Ishikawa (cell line): Measurements from ENCODE around the gene MYRIP.

Experiments
- CEBPB ChIP-seq: IDR thresholded peaks from 2 replicates; pipeline ENCODE4 v1.6.1; 2012
- CREB1 ChIP-seq: IDR thresholded peaks from 2 replicates; pipeline ENCODE4 v1.6.1; 2012; ENCODE audit warnings: low read depth
- EGR1 ChIP-seq: IDR thresholded peaks from 2 replicates; pipeline ENCODE4 v1.6.1; 2012
- EP300 ChIP-seq: IDR thresholded peaks from 2 replicates; pipeline ENCODE4 v1.6.1; 2012; ENCODE audit warnings: borderline replicate concordance
- FOXM1 ChIP-seq: IDR thresholded peaks from 2 replicates; pipeline ENCODE4 v1.6.1; 2012; ENCODE audit warnings: low read depth, borderline replicate concordance
- NFIC ChIP-seq: IDR thresholded peaks from 2 replicates; pipeline ENCODE4 v1.6.1; 2012
- RAD21 ChIP-seq: IDR thresholded peaks from 2 replicates; pipeline ENCODE4 v1.6.1; 2012; ENCODE audit warnings: low read depth
- REST ChIP-seq: IDR thresholded peaks from 2 replicates; pipeline ENCODE4 v1.6.1; 2012; ENCODE audit warnings: low read depth, mild to moderate bottlenecking
- TAF1 ChIP-seq: IDR thresholded peaks from 2 replicates; pipeline ENCODE4 v1.6.1; 2012; ENCODE audit warnings: low read depth, mild to moderate bottlenecking
- TCF12 ChIP-seq: IDR thresholded peaks from 2 replicates; pipeline ENCODE4 v1.6.1; 2012; ENCODE audit warnings: low read depth
- TEAD4 ChIP-seq: IDR thresholded peaks from 2 replicates; pipeline ENCODE4 v1.6.1; 2012
- YY1 ChIP-seq: IDR thresholded peaks from 2 replicates; pipeline ENCODE4 v1.6.1; 2012; ENCODE audit warnings: low read depth
- ZBTB7A ChIP-seq: IDR thresholded peaks from 2 replicates; pipeline ENCODE4 v1.6.1; 2012; ENCODE audit warnings: low read depth
- TF ChIP-seq, protein P1 (sequence below): IDR thresholded peaks from 2 replicates; pipeline ENCODE4 v1.6.1; 2012
- TF ChIP-seq, protein P2 (sequence below): IDR thresholded peaks from 2 replicates; pipeline ENCODE4 v1.6.1; 2012

Gene MYRIP

GRCh38 chr3:40047406-40047805, 238.0 kb downstream of the MYRIP start:
- TF ChIP-seq YY1, result no peak
- TF ChIP-seq, protein P1, sequence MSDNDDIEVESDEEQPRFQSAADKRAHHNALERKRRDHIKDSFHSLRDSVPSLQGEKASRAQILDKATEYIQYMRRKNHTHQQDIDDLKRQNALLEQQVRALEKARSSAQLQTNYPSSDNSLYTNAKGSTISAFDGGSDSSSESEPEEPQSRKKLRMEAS, result no peak
- TF ChIP-seq TAF1, result no peak
- TF ChIP-seq REST, result no peak
- TF ChIP-seq TEAD4, result no peak
- TF ChIP-seq EP300, result no peak
- TF ChIP-seq CEBPB, result no peak
- TF ChIP-seq TCF12, result no peak
- TF ChIP-seq FOXM1, result no peak
- TF ChIP-seq, protein P2, sequence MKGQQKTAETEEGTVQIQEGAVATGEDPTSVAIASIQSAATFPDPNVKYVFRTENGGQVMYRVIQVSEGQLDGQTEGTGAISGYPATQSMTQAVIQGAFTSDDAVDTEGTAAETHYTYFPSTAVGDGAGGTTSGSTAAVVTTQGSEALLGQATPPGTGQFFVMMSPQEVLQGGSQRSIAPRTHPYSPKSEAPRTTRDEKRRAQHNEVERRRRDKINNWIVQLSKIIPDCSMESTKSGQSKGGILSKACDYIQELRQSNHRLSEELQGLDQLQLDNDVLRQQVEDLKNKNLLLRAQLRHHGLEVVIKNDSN, result no peak
- no peak for TF ChIP-seq NFIC
- no peak for TF ChIP-seq RAD21
- TF ChIP-seq EGR1, result no peak
- TF ChIP-seq ZBTB7A, result no peak
- no peak for TF ChIP-seq CREB1

DNA sequence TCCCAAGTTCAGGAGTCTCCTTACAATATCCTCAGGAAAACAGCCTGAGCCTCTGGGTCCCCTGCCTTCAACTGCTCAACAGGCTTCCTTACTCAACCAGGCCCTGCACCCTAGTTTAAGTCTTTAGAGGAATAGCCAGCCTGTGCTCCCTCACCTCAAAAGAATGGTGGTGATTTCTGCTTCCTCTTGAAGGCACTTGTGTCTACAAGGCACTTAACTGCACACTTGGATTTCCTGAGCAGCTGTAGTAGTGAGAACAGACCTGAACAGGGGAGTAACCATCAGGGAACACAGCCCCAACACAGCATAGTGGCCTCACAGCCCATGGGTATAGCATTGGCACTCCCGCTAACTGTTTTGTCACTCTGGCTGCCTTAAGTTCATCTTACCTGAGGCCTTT, 244.3 kb downstream of the MYRIP start:
- TF ChIP-seq EGR1 (no peak), NFIC (no peak), CEBPB (no peak), EP300 (no peak), REST (no peak), RAD21 (no peak), CREB1 (no peak), TEAD4 (no peak), TAF1 (no peak), ZBTB7A (no peak), TCF12 (no peak)
- TF ChIP-seq, protein P1, result no peak

GRCh38 chr3:40054568-40055222, 245.3 kb downstream of the MYRIP start:
- TF ChIP-seq TEAD4 (no peak), FOXM1 (no peak), NFIC (no peak), TCF12 (no peak), CREB1 (no peak), CEBPB (no peak)
- TF ChIP-seq, protein P1, result no peak

- TF ChIP-seq CREB1, result no peak
- TF ChIP-seq TCF12, result no peak
- no peak for TF ChIP-seq REST
- no peak for TF ChIP-seq YY1
- TF ChIP-seq, protein P2, result no peak
- TF ChIP-seq TAF1, result no peak
- no peak for TF ChIP-seq EP300
- TF ChIP-seq, protein P1, result no peak
- TF ChIP-seq NFIC, result no peak
- no peak for TF ChIP-seq ZBTB7A
- no peak for TF ChIP-seq TEAD4
- no peak for TF ChIP-seq FOXM1
- no peak for TF ChIP-seq EGR1
- TF ChIP-seq CEBPB, result no peak
- no peak for TF ChIP-seq RAD21
Observed at GRCh38 chr3:40055361-40055760, 246.0 kb downstream of the MYRIP start.
